Esophagus muscularis mucosa (tissue), 4 donors: ENCODE measurements around the gene ANXA5. TPM values are rescaled to one million over a fixed set of nuclear protein-coding genes. Genes with fewer than 3 reads are reported as not detected.

ENCODE experiments used
- DNase-seq: peaks from one replicate; pipeline ENCODE4 v3.0.0-alpha.2; 2017; ENCODE audit errors: extremely low spot score
- H3K27ac ChIP-seq, 4 donors: fragments of 200-600 bp; sonication (generic); replicated peaks in 1 of 4; 1 replicate in 3 of 4; 2 replicates in 1 of 4; pipeline ENCODE4 v1.5.1; 2016 to 2019; ENCODE audit warnings: mild to moderate bottlenecking in 1 of 4
- H3K27me3 ChIP-seq, 4 donors: fragments of 200-600 bp; sonication (generic); one replicate each; pipeline versions ENCODE4 v1.5.1 to v1.6.0; 2016 to 2019
- H3K36me3 ChIP-seq, 4 donors: fragments of 200-600 bp; sonication (generic); one replicate each; pipeline ENCODE4 v1.5.1; 2016 to 2019
- H3K4me1 ChIP-seq, 4 donors: fragments of 200-600 bp; sonication (generic); one replicate each; pipeline ENCODE4 v1.5.1; 2016 to 2019
- H3K4me3 ChIP-seq, 4 donors: fragments of 200-600 bp; sonication (generic); 1 replicate in 2 of 4; 2 replicates in 2 of 4; pipeline ENCODE4 v1.5.1; 2016 to 2019; ENCODE audit warnings: mild to moderate bottlenecking in 4 of 4, moderate library complexity in 1 of 4
- H3K9me3 ChIP-seq, 4 donors: fragments of 200-600 bp; sonication (generic); 1 replicate in 3 of 4; 2 replicates in 1 of 4; pipeline ENCODE4 v1.5.1; 2016 to 2019
- EP300 ChIP-seq: sonication (generic); formaldehyde crosslinking; IDR thresholded peaks from one replicate; pipeline ENCODE4 v1.6.1; 2017; ENCODE audit warnings: antibody characterized with exemption
- POLR2A ChIP-seq: fragments of 450-650 bp; IDR thresholded peaks from one replicate; pipeline ENCODE4 v1.6.1; 2017; ENCODE audit warnings: antibody characterized with exemption, moderate library complexity, mild to moderate bottlenecking, low read depth
- POLR2AphosphoS5 ChIP-seq, 2 donors: sonication (generic); formaldehyde crosslinking; IDR thresholded peaks; one replicate each; pipeline ENCODE4 v1.6.1; 2017; ENCODE audit warnings: antibody characterized with exemption in 2 of 2
- WGBS: methylation state at CpG from one replicate; pipeline ENCODE4 v1.1.5; 2018; 5-methylcytosine and 5-hydroxymethylcytosine counted together
- intact Hi-C: fragments of 100-400 bp; cut with DNase I; formaldehyde crosslinking; loops from one replicate; pipeline ENCODE4 v1.15.1; 2023
- total RNA-seq, 4 donors: library from RNA; depleted of rRNA; stranded (reverse); fragments of >200 nt; gene quantifications; one replicate each; pipeline versions ENCODE4 v1.1.0 to v1.2.1, GENCODE V29; 2016
- TF ChIP-seq, protein P1 (sequence below), 3 experiments: fragments of 200-600 bp in 2 of 3; fragments of 450-650 bp in 1 of 3; sonication (generic) in 2 of 3; IDR thresholded peaks; one replicate each; pipeline ENCODE4 v1.5.1; 2017 to 2019; ENCODE audit warnings: antibody characterized with exemption in 3 of 3, mild to moderate bottlenecking in 2 of 3, moderate library complexity in 1 of 3

Gene ANXA5
- total RNA-seq, 4 donors from 2014 or later = 242 to 338 (median 270) TPM

DNA sequence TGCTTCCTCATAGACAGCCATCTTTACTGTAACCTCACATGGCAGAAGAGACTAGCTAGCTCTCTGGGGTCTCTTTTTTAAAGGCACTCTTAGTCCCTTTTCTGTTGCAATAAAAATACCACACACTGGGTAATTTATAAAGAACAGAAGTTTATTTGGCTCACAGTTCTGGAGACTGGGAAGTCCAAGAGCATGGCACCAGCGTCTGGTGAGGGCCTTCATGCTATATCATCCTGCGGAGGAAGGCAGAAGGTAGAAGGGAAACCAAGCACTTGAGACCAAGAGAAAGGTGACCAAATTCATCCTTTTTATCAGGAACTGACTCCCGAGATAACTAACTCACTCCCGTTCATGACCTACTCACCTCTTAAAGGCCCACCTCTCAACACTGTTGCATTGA lies 5.4 kb upstream of the ANXA5 start:
- H3K36me3 ChIP-seq = no peaks in the 10 kb centered on the region
- H3K9me3 ChIP-seq = peaks cover 0 to 4% (median 0%) of the 10 kb centered on the region in 4 donors
- peaks cover 6 to 15% (median 10%) of the 10 kb centered on the region in 4 donors for H3K4me1 ChIP-seq
- no peak for DNase-seq
- intact Hi-C loops = no loop called here
- 92% methylated on average over 4 of the region's 4 CpGs for WGBS
- H3K27ac ChIP-seq = no peak overlapping the region
- no peak overlapping the region for H3K4me3 ChIP-seq
- no peaks in the 10 kb centered on the region for H3K27me3 ChIP-seq
- no peak for TF ChIP-seq EP300
- TF ChIP-seq, protein P1, sequence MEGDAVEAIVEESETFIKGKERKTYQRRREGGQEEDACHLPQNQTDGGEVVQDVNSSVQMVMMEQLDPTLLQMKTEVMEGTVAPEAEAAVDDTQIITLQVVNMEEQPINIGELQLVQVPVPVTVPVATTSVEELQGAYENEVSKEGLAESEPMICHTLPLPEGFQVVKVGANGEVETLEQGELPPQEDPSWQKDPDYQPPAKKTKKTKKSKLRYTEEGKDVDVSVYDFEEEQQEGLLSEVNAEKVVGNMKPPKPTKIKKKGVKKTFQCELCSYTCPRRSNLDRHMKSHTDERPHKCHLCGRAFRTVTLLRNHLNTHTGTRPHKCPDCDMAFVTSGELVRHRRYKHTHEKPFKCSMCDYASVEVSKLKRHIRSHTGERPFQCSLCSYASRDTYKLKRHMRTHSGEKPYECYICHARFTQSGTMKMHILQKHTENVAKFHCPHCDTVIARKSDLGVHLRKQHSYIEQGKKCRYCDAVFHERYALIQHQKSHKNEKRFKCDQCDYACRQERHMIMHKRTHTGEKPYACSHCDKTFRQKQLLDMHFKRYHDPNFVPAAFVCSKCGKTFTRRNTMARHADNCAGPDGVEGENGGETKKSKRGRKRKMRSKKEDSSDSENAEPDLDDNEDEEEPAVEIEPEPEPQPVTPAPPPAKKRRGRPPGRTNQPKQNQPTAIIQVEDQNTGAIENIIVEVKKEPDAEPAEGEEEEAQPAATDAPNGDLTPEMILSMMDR (IDR thresholded peaks at IDR 0.05) = no peak

DNA sequence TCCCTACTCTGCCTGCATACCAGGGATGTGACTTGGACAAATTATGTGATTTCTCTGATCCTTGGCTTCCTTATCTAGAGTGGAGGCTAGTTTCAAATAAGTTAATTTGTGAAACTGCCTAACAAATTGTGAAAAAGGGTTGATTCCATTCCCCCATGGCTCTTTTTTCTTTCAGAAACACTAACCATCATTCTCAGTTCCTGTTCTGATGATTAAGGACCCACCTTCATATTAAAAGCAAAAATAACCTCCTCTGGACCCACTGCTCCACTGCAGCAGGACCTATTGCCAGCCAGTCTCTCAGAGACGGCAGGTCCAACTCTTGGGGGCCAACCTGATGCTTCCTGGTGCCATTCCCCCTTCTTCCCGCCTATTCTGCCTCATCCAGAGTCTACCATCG lies 4.5 kb upstream of the ANXA5 start:
- 88% methylated on average over 3 of the region's 3 CpGs for WGBS
- no peaks in the 10 kb centered on the region for H3K27me3 ChIP-seq
- peaks cover 0 to 4% (median 0%) of the 10 kb centered on the region in 4 donors for H3K9me3 ChIP-seq
- TF ChIP-seq EP300 (no peak), POLR2A (no peak), POLR2AphosphoS5 (IDR thresholded peaks at IDR 0.05) (no peak)
- TF ChIP-seq, protein P1 (IDR thresholded peaks at IDR 0.05) = no peak
- no peak overlapping the region for H3K27ac ChIP-seq
- intact Hi-C loops = no loop called here
- no peaks in the 10 kb centered on the region for H3K36me3 ChIP-seq
- H3K4me3 ChIP-seq = no peak overlapping the region
- peaks cover 6 to 16% (median 10%) of the 10 kb centered on the region in 4 donors for H3K4me1 ChIP-seq
- DNase-seq = no peak

DNA sequence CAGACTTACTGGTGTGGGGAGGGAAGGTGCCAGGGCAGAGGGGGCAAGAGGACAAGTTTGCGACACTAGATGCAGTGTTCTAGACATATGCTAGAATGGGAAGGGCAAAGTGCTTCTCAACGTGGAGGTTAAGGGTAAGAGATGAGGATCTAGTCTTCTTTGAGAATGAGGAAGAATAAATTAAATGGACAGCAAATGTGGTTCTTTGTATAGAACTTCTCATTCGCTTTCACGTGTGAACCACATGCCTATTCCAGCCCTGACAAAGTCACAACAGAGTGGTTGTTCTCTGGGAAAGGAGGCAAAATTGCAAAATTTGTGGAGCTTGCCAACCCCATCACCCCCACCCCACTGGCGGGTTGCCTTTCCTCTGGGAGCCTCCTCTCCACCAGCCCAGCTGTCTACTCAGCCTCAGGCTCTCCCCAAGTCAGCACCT lies 1.5 kb upstream of the ANXA5 start:
- TF ChIP-seq EP300 (no peak), POLR2AphosphoS5 (IDR thresholded peaks at IDR 0.05) (no peak), POLR2A (no peak)
- TF ChIP-seq, protein P1 (IDR thresholded peaks at IDR 0.05) = no peak
- H3K4me3 ChIP-seq = no peak overlapping the region
- H3K27me3 ChIP-seq = no peaks in the 10 kb centered on the region
- H3K9me3 ChIP-seq = peaks cover 0 to 4% (median 0%) of the 10 kb centered on the region in 4 donors
- intact Hi-C loops = loop anchor here (2.0 to 5.0 kb wide), 2 partner anchors 29 to 104 kb away; partner anchors contain the start of gene EXOSC9
- no peaks in the 10 kb centered on the region for H3K36me3 ChIP-seq
- no peak for DNase-seq
- 67% methylated on average over 5 of the region's 5 CpGs for WGBS
- H3K4me1 ChIP-seq = peaks cover 29 to 42% (median 37%) of the 10 kb centered on the region in 4 donors
- peak overlapping the region in 1 of 4 donors; percentile 99 for H3K27ac ChIP-seq

DNA sequence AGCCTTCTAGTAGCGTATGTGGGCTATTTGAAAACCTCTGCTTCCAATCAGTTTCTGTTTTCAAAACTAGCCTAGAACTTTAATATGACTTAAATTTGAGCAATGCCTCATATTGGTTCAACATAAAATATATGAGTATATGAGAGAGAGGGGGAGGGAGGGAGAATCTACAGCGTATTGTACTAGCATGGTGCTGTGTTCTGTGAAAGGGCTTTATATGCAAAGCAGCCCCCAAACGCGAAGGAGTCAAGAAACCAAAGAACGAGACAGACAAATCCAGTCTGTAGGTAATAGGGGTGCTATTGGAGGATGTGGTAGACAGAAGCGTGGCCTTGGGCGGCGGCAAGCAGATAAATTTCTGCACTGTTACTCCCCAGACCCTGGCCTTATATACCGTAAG lies 784 bp upstream of the ANXA5 start:
- DNase-seq = peak; percentile 62
- 50% methylated on average over 9 of the region's 9 CpGs for WGBS

More for the DNA sequence above, 784 bp upstream of the ANXA5 start:
- H3K9me3 ChIP-seq = peaks cover 0 to 4% (median 0%) of the 10 kb centered on the region in 4 donors
- no peaks in the 10 kb centered on the region for H3K27me3 ChIP-seq
- peaks cover 34 to 48% (median 44%) of the 10 kb centered on the region in 4 donors for H3K4me1 ChIP-seq
- H3K4me3 ChIP-seq = peak overlapping the region; percentile 83 to 98 (median 96)
- H3K27ac ChIP-seq = peak overlapping the region; percentile 95 to 99 (median 98)
- H3K36me3 ChIP-seq = no peaks in the 10 kb centered on the region
- TF ChIP-seq POLR2A = no peak
- no peak for TF ChIP-seq EP300
- TF ChIP-seq, protein P1 (IDR thresholded peaks at IDR 0.05) = no peak
- intact Hi-C loops = loop anchor here (5.0 kb wide), 1 partner anchor 105 kb away; the partner anchor contains the start of gene EXOSC9
